HepG2 (cell line): ENCODE results near the gene DTX4. TPM values are rescaled to one million over a fixed set of nuclear protein-coding genes. Genes with fewer than 3 reads are reported as not detected.

ENCODE experiments used
- ASH2L ChIP-seq: fragments of 300-600, 200-600 bp; sonication (generic); IDR thresholded peaks from 2 replicates; pipeline ENCODE4 v1.7.0; 2017; ENCODE audit warnings: low read depth, mild to moderate bottlenecking, moderate library complexity, mixed read lengths, low read length; ENCODE audit not compliant: insufficient read length
- CC2D1A ChIP-seq: sonication (generic); formaldehyde crosslinking; IDR thresholded peaks from 2 replicates; pipeline ENCODE4 v1.8.1; 2023; ENCODE audit warnings: mild to moderate bottlenecking, missing genetic modification reagents
- CCDC6 ChIP-seq: sonication (generic); formaldehyde crosslinking; IDR thresholded peaks from 2 replicates; pipeline ENCODE4 v1.8.1; 2022; ENCODE audit warnings: mild to moderate bottlenecking, missing genetic modification reagents, moderate library complexity
- CREM ChIP-seq, 2 experiments: sonication (generic) in 1 of 2; formaldehyde crosslinking in 1 of 2; IDR thresholded peaks; 2 replicates each; pipeline versions ENCODE4 v1.4.0 to v1.6.1; 2016 to 2020; ENCODE audit warnings: antibody characterized with exemption in 1 of 2, mild to moderate bottlenecking in 1 of 2, missing genetic modification reagents in 1 of 2
- EED ChIP-seq: sonication (generic); formaldehyde crosslinking; IDR thresholded peaks from 2 replicates; pipeline ENCODE4 v1.5.0; 2020; ENCODE audit warnings: mild to moderate bottlenecking, missing genetic modification reagents
- HNF4A ChIP-seq: sonication (generic); formaldehyde crosslinking; IDR thresholded peaks from 2 replicates; pipeline ENCODE4 v1.4.0; 2020; ENCODE audit warnings: missing genetic modification reagents
- HNF4G ChIP-seq, 2 experiments: sonication (generic) in 1 of 2; formaldehyde crosslinking in 1 of 2; IDR thresholded peaks; 2 replicates each; pipeline versions ENCODE4 v1.4.0 to v1.6.1; 2011 to 2020; ENCODE audit warnings: borderline replicate concordance in 2 of 2, low read depth in 2 of 2, mild to moderate bottlenecking in 2 of 2, low read length in 1 of 2, missing genetic modification reagents in 1 of 2, moderate library complexity in 1 of 2
- JUN ChIP-seq: sonication (generic); formaldehyde crosslinking; IDR thresholded peaks from 2 replicates; pipeline ENCODE4 v1.4.0; 2020; ENCODE audit warnings: mild to moderate bottlenecking, missing genetic modification reagents
- KAT2B ChIP-seq: fragments of 150-350 bp; IDR thresholded peaks from 2 replicates; pipeline ENCODE4 v1.6.1; 2014; ENCODE audit warnings: low read depth, low read length, borderline replicate concordance
- KDM5B ChIP-seq: sonication (generic); formaldehyde crosslinking; IDR thresholded peaks from 2 replicates; pipeline ENCODE4 v1.4.0; 2020; ENCODE audit warnings: missing genetic modification reagents, mild to moderate bottlenecking, borderline replicate concordance
- MEIS2 ChIP-seq: sonication (generic); formaldehyde crosslinking; IDR thresholded peaks from 2 replicates; pipeline ENCODE4 v1.9.0; 2021; ENCODE audit warnings: mild to moderate bottlenecking, missing genetic modification reagents
- NFE2L1 ChIP-seq: sonication (generic); formaldehyde crosslinking; IDR thresholded peaks from 2 replicates; pipeline ENCODE4 v1.4.0; 2020; ENCODE audit warnings: missing genetic modification reagents, mild to moderate bottlenecking, borderline replicate concordance
- NFYB ChIP-seq: sonication (generic); formaldehyde crosslinking; IDR thresholded peaks from 2 replicates; pipeline ENCODE4 v1.4.0; 2020; ENCODE audit warnings: missing genetic modification reagents
- POGZ ChIP-seq: sonication (generic); formaldehyde crosslinking; IDR thresholded peaks from 2 replicates; pipeline ENCODE4 v1.4.0; 2020; ENCODE audit warnings: mild to moderate bottlenecking, missing genetic modification reagents
- SP2 ChIP-seq: sonication (generic); formaldehyde crosslinking; IDR thresholded peaks from 2 replicates; pipeline ENCODE4 v1.5.1; 2020; ENCODE audit warnings: mild to moderate bottlenecking, missing genetic modification reagents
- ZNF251 ChIP-seq: sonication (generic); formaldehyde crosslinking; IDR thresholded peaks from 2 replicates; pipeline ENCODE4 v1.9.0; 2021; ENCODE audit warnings: mild to moderate bottlenecking, missing genetic modification reagents
- ZNF3 ChIP-seq: IDR thresholded peaks from 2 replicates; pipeline ENCODE4 v1.7.0; 2017; ENCODE audit warnings: inconsistent platforms
- ZNF317 ChIP-seq: sonication (generic); formaldehyde crosslinking; IDR thresholded peaks from 2 replicates; pipeline ENCODE4 v1.5.0; 2020; ENCODE audit warnings: mild to moderate bottlenecking, missing genetic modification reagents
- ZNF446 ChIP-seq: sonication (generic); formaldehyde crosslinking; IDR thresholded peaks from 2 replicates; pipeline ENCODE4 v1.5.0; 2020; ENCODE audit warnings: mild to moderate bottlenecking, missing genetic modification reagents
- ZNF709 ChIP-seq: sonication (generic); formaldehyde crosslinking; IDR thresholded peaks from 2 replicates; pipeline ENCODE4 v1.5.0; 2020; ENCODE audit warnings: mild to moderate bottlenecking, missing genetic modification reagents
- polyA plus RNA-seq, 8 experiments: library from polyadenylated mRNA; depleted of rRNA in 3 of 8; stranded (reverse) in 7 of 8; unstranded in 1 of 8; fragments of >200 nt; fragmentation: Illumina TruSeq in 4 of 8; extraction: Trizol in 4 of 8; gene quantifications; 2 replicates each; pipeline versions ENCODE4 v1.2.1 to v1.2.3, GENCODE V29; 2011 to 2016; ENCODE audit warnings: low read depth in 4 of 8, missing spikeins in 1 of 8, mixed read lengths in 1 of 8; ENCODE audit not compliant: insufficient read depth in 1 of 8
- total RNA-seq, 5 experiments: library from RNA; depleted of rRNA; stranded (reverse); fragments of >200 nt; fragmentation: Illumina TruSeq; extraction: Trizol; gene quantifications; 2 replicates each; pipeline ENCODE4 v1.2.3, GENCODE V29; 2016; ENCODE audit warnings: low read depth in 1 of 5
- TF ChIP-seq, protein P1 (sequence below): sonication (generic); formaldehyde crosslinking; IDR thresholded peaks from 2 replicates; pipeline ENCODE4 v1.5.0; 2020; ENCODE audit warnings: missing genetic modification reagents
- TF ChIP-seq, protein P2 (sequence below): sonication (generic); formaldehyde crosslinking; IDR thresholded peaks from 2 replicates; pipeline ENCODE4 v1.4.0; 2020; ENCODE audit warnings: missing genetic modification reagents
- TF ChIP-seq, protein P3 (sequence below): sonication (generic); formaldehyde crosslinking; IDR thresholded peaks from 2 replicates; pipeline ENCODE4 v1.8.1; 2022; ENCODE audit warnings: mild to moderate bottlenecking, missing genetic modification reagents
- TF ChIP-seq, protein P4 (sequence below), 2 experiments: IDR thresholded peaks; 2 replicates each; pipeline ENCODE4 v1.6.1; 2011 to 2012; ENCODE audit warnings: low read length in 2 of 2, borderline replicate concordance in 1 of 2, low read depth in 1 of 2, mild to moderate bottlenecking in 1 of 2, moderate library complexity in 1 of 2

DTX4 gene
- total and polyA plus RNA-seq, 2 of the 13 experiments (the other 11 are each of a cell fraction or from before 2014, with no cell fraction given): 0.67 to 5.6 TPM

DNA sequence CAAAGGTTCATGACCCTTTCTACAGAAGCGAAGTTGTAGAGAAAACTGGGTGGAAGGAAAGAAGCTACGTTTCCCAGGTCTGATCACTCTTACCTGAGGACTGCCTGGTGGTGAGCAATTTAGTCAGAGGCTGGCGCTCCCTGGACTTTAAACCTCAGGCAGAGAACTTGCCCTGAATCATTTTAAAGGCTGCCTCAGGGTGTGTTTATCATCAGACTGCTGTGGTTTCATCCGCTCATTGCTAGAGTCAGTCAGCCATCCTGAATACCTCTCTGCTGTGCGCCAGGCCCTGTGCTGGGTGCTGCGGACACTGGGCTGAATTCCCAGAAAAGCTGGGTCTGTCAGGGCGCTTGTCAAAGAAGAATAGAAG lies 2.7 kb downstream of the DTX4 start (continued):
- TF ChIP-seq, protein P1, sequence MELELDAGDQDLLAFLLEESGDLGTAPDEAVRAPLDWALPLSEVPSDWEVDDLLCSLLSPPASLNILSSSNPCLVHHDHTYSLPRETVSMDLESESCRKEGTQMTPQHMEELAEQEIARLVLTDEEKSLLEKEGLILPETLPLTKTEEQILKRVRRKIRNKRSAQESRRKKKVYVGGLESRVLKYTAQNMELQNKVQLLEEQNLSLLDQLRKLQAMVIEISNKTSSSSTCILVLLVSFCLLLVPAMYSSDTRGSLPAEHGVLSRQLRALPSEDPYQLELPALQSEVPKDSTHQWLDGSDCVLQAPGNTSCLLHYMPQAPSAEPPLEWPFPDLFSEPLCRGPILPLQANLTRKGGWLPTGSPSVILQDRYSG: no peak
- peak; percentile 10 for TF ChIP-seq ASH2L
- TF ChIP-seq CC2D1A: no peak
- TF ChIP-seq HNF4G (IDR thresholded peaks at IDR 0.05; ENCODE audit: borderline replicate concordance, low read depth, low read length): peak; percentile 65
- TF ChIP-seq HNF4G (CRISPR knock-in tag; IDR thresholded peaks at IDR 0.05; ENCODE audit: borderline replicate concordance, low read depth): no peak
- no peak for TF ChIP-seq MEIS2 (CRISPR knock-in tag)
- TF ChIP-seq EED (CRISPR knock-in tag): no peak
- no peak for TF ChIP-seq POGZ (CRISPR knock-in tag)
- TF ChIP-seq KDM5B: no peak
- TF ChIP-seq ZNF709: no peak
- peak; percentile 75; the same call in 1 of the 2 replicates for TF ChIP-seq HNF4A (CRISPR knock-in tag)
- no peak for TF ChIP-seq ZNF251 (CRISPR knock-in tag)
- TF ChIP-seq, protein P2, sequence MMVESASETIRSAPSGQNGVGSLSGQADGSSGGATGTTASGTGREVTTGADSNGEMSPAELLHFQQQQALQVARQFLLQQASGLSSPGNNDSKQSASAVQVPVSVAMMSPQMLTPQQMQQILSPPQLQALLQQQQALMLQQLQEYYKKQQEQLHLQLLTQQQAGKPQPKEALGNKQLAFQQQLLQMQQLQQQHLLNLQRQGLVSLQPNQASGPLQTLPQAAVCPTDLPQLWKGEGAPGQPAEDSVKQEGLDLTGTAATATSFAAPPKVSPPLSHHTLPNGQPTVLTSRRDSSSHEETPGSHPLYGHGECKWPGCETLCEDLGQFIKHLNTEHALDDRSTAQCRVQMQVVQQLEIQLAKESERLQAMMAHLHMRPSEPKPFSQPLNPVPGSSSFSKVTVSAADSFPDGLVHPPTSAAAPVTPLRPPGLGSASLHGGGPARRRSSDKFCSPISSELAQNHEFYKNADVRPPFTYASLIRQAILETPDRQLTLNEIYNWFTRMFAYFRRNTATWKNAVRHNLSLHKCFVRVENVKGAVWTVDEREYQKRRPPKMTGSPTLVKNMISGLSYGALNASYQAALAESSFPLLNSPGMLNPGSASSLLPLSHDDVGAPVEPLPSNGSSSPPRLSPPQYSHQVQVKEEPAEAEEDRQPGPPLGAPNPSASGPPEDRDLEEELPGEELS: no peak
- 0 out of 2 replicates have a peak, but pooled peaks have one; percentile 5 for TF ChIP-seq CREM (IDR thresholded peaks at IDR 0.05)
- no peak for TF ChIP-seq CREM (CRISPR knock-in tag; IDR thresholded peaks at IDR 0.05)
- TF ChIP-seq, protein P3, sequence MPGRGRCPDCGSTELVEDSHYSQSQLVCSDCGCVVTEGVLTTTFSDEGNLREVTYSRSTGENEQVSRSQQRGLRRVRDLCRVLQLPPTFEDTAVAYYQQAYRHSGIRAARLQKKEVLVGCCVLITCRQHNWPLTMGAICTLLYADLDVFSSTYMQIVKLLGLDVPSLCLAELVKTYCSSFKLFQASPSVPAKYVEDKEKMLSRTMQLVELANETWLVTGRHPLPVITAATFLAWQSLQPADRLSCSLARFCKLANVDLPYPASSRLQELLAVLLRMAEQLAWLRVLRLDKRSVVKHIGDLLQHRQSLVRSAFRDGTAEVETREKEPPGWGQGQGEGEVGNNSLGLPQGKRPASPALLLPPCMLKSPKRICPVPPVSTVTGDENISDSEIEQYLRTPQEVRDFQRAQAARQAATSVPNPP (CRISPR knock-in tag): no peak
- TF ChIP-seq JUN (CRISPR knock-in tag): no peak
- peak; percentile 70; the same call in 1 of the 2 replicates for TF ChIP-seq ZNF3 (CRISPR knock-in tag)
- no peak for TF ChIP-seq CCDC6 (CRISPR knock-in tag)
- TF ChIP-seq, protein P4, sequence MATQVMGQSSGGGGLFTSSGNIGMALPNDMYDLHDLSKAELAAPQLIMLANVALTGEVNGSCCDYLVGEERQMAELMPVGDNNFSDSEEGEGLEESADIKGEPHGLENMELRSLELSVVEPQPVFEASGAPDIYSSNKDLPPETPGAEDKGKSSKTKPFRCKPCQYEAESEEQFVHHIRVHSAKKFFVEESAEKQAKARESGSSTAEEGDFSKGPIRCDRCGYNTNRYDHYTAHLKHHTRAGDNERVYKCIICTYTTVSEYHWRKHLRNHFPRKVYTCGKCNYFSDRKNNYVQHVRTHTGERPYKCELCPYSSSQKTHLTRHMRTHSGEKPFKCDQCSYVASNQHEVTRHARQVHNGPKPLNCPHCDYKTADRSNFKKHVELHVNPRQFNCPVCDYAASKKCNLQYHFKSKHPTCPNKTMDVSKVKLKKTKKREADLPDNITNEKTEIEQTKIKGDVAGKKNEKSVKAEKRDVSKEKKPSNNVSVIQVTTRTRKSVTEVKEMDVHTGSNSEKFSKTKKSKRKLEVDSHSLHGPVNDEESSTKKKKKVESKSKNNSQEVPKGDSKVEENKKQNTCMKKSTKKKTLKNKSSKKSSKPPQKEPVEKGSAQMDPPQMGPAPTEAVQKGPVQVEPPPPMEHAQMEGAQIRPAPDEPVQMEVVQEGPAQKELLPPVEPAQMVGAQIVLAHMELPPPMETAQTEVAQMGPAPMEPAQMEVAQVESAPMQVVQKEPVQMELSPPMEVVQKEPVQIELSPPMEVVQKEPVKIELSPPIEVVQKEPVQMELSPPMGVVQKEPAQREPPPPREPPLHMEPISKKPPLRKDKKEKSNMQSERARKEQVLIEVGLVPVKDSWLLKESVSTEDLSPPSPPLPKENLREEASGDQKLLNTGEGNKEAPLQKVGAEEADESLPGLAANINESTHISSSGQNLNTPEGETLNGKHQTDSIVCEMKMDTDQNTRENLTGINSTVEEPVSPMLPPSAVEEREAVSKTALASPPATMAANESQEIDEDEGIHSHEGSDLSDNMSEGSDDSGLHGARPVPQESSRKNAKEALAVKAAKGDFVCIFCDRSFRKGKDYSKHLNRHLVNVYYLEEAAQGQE (IDR thresholded peaks at IDR 0.05; ENCODE audit: borderline replicate concordance in 1 of 2, low read depth in 1 of 2, low read length in 2 of 2): no peak
- no peak for TF ChIP-seq NFE2L1
- TF ChIP-seq ZNF446 (CRISPR knock-in tag): no peak
- TF ChIP-seq NFYB: no peak
- no peak for TF ChIP-seq KAT2B
- 0 out of 2 replicates have a peak, but pooled peaks have one; percentile 21 for TF ChIP-seq ZNF317 (CRISPR knock-in tag)
- TF ChIP-seq SP2 (CRISPR knock-in tag): no peak
